KG1 (cell line): Measurements from ENCODE around the gene C12orf57.
"Not testable (repeated sequence)": the region's sequence is repeated elsewhere in the genome, so short reads cannot be mapped to it uniquely, and the experiment has no call there.

Experiments
- DNase-seq: peaks from one replicate; lab custom pipeline; 2025; lab: John Stamatoyannopoulos, UW

Gene C12orf57

GRCh38 chr12:6943722-6944380 is at the start of gene C12orf57, which contains the start of gene RNU7-1:
C12orf57 (plus strand) TSS chr12:6944022; CDS start chr12:6944122, 100 bp downstream.
RNU7-1 (plus strand) TSS chr12:6943816.
- DNase-seq, result peak; percentile 89

GRCh38 chr12:6894321-6894720 is 49.5 kb upstream of the C12orf57 start:
- DNase-seq, result no peak

DNA sequence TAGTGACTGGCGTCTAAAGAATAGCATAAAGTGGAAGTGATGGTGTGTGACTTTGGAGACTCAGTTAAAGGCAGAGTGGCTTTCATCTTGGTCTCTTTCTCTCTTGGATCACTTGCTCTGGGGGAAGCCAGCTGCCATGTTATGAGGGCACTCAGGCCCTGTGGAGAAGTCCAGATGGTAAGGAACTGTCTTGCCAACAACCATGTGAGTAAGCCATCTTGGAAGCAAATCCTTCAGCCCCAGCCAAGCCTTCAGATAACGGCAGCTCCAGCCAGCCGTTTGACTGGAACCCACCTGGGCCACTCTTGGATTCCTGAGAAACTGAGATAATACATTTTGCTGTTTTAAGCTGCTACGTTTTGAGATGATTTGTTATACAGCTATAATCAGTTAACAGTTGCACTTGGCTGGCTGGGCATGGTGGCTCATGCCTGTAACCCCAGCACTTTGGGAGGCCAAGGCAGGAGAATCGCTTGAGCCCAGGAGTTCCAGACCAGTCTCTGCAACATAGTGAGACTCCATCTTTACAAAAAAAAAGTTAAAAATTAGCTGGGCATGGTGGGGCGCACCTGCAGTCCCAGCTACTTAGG is 46.9 kb upstream of the C12orf57 start:
- no peak for DNase-seq

GRCh38 chr12:6899427-6899826 is 44.4 kb upstream of the C12orf57 start:
- no peak for DNase-seq

- DNase-seq, result no peak
These were observed 43.8 kb upstream of the C12orf57 start for GRCh38 chr12:6899837-6900519.

GRCh38 chr12:6902448-6902847 is 41.4 kb upstream of the C12orf57 start:
- no peak for DNase-seq

DNA sequence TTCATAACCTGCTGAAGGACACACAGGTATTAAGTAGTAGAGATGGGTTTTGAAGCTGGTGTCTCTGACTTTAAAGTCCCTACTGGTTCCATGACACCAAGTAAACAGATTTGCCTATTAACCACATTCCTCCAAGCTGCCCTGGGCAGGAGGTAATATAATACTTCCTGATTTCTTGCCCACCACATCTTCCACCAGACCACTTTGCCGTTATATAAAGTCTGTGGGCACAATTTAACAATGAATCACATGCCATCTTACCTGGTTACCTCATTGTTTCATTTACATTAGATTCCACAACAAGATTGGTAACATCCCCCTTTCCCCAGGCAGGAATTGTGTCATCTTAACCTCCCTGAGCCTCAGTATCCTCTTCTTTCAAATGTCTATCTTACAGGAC is 40.1 kb upstream of the C12orf57 start:
- no peak for DNase-seq

- DNase-seq, result peak; percentile 86
These were observed 39.2 kb upstream of the C12orf57 start, which contains the start of gene LRRC23 for GRCh38 chr12:6904280-6905276. LRRC23 (plus strand) TSS chr12:6904822; CDS start chr12:6905634, 812 bp downstream.

GRCh38 chr12:6905414-6906040 is 38.3 kb upstream of the C12orf57 start:
- no peak for DNase-seq

DNA sequence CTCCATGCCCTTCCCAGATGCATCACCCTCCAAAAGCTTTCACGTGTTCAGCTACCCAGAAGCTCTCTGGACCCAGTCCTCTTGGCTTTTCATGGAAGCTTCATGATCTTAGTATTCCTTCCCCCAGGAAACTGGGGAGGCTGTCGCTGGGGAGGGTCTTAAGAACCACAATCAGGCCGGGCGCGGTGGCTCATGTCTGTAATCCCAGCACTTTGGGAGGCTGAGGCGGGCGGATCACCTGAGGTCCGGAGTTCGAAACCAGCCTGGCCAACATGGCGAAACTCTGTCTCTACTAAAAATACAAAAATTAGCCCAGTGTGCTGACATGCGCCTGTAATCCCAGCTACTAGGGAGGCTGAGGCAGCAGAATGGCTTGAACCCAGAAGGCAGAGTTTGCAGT is 35.7 kb upstream of the C12orf57 start:
- not testable (repeated sequence) for DNase-seq

- no peak for DNase-seq
These were observed 34.2 kb upstream of the C12orf57 start for GRCh38 chr12:6909421-6910145.

DNA sequence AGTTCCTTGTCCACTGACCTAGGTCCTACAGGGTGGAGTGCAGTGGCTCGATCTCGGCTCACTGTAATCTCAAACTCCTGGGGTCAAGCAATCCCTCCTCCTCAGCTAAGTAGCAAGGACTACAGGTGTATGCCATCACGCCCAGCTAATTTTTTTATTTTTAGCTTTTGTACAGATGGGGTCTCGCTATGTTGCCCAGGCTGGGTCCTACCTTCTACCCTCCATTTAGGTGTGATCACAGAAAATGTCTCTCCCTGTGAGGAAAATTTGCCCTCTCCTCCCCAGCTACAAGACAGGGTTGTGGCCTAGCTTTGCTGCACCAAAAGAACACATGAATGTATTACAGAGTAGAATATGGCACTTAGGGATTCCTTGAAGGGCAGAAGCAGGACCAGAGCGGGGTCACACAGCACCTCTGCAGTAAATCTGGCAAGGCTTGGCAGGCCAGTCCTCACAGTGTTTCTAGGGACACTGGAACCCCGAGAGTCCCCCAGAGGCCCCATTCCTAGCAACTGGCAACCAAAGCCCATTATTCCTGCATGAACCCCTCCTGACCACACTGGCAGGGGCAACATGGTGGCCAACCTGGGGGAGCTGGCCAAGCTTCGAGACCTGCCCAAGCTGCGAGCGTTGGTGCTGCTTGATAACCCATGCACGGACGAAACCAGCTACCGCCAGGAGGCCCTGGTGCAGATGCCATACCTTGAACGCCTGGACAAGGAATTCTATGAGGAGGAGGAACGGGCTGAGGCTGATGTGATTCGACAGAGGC is 31.5 kb upstream of the C12orf57 start:
- no peak for DNase-seq

- DNase-seq, result no peak
These were observed 29.4 kb upstream of the C12orf57 start, which contains the start of gene ENO2 for GRCh38 chr12:6914246-6914946. ENO2 (plus strand) TSS chr12:6914580; CDS start chr12:6915833, 1,253 bp downstream.

DNA sequence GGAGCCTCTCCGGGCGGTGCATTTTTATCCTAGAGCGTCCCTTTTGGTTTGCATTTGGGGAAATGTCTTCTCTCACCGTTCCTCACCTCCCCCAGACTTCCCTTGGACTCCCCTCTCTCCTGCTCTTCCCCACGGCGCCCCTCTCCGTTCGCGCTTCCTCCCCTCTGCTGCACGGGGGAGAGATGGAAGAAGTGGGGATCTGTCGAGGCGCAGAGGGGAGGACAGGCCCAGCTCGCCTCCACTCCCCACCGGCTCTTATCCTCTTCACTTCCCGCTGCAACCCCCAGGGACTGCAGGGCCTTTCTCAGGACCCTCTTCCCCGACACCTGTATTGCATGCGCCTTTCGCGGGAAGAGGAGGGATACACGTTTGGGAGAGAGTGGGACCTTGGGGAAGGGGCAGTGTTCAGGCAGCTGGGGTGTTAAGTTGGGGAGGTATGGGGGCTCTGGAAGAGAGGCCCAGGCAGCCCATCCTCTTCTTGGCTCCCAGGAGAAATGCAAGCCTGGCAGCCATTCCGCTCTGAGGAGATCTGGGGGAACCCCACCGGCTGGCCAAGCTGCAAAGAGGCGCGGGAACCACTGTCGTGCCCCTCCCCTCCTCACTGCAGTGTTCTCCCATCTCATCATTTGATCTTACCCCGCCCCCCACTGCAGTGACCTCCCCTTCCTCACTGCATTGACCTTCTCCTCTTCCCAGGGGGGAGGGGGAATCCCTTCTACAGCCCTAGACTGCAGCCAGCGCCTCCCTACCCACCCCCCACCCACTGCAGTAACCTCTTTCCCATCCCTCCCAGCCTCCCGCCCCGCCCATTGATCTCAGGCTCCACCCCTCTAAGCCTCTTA is 28.7 kb upstream of the C12orf57 start:
- no peak for DNase-seq

- DNase-seq, result no peak
These were observed 28.0 kb upstream of the C12orf57 start for GRCh38 chr12:6915789-6916285.

GRCh38 chr12:6916426-6917200 is 27.2 kb upstream of the C12orf57 start:
- DNase-seq, result no peak
